Thyroid gland (tissue), 4 donors: ENCODE data around the gene GDNF. TPM values are rescaled to one million over a fixed set of nuclear protein-coding genes. Genes with fewer than 3 reads are reported as not detected.
"Not testable (repeated sequence)": the region's sequence is repeated elsewhere in the genome, so short reads cannot be mapped to it uniquely, and the experiment has no call there.

Experiments used
- DNase-seq, 2 donors: peaks; one replicate each; pipeline ENCODE4 v3.0.0-alpha.2; 2019
- H3K27ac ChIP-seq, 3 donors: fragments of 200-600 bp; sonication (generic); 1 replicate in 2 of 3; 2 replicates in 1 of 3; pipeline ENCODE4 v1.5.1; 2016 to 2019; ENCODE audit warnings: mild to moderate bottlenecking in 1 of 3, moderate library complexity in 1 of 3
- H3K27me3 ChIP-seq: fragments of 200-600 bp; sonication (generic); one replicate; pipeline ENCODE4 v1.5.1; 2019
- H3K36me3 ChIP-seq, 2 donors: fragments of 200-600 bp; sonication (generic); one replicate each; pipeline ENCODE4 v1.5.1; 2016 to 2019
- H3K4me1 ChIP-seq, 2 donors: fragments of 200-600 bp; sonication (generic); one replicate each; pipeline ENCODE4 v1.5.1; 2017 to 2019
- H3K4me3 ChIP-seq, 3 donors: fragments of 200-600 bp; sonication (generic); replicated peaks in 1 of 3; 1 replicate in 2 of 3; 2 replicates in 1 of 3; pipeline ENCODE4 v1.5.1; 2016; ENCODE audit warnings: mild to moderate bottlenecking in 1 of 3
- H3K9me3 ChIP-seq: fragments of 200-600 bp; sonication (generic); one replicate; pipeline ENCODE4 v1.5.1; 2017
- POLR2A ChIP-seq, 2 donors: fragments of 450-650 bp; IDR thresholded peaks; one replicate each; pipeline ENCODE4 v1.6.1; 2017; ENCODE audit warnings: antibody characterized with exemption in 2 of 2, mild to moderate bottlenecking in 2 of 2, moderate library complexity in 1 of 2
- WGBS, 2 donors: methylation state at CpG; one replicate each; pipeline ENCODE4 v1.1.5; 2017; 5-methylcytosine and 5-hydroxymethylcytosine counted together
- intact Hi-C: fragments of 100-400 bp; cut with DNase I; formaldehyde crosslinking; loops from one replicate; pipeline ENCODE4 v1.15.1; 2023
- total RNA-seq, 4 donors: library from RNA; depleted of rRNA; stranded (reverse); fragments of >200 nt; gene quantifications; one replicate each; pipeline ENCODE4 v1.2.3, GENCODE V29; 2016
- TF ChIP-seq, protein P1 (sequence below), 6 experiments: fragments of 200-600 bp in 3 of 6; fragments of 450-650 bp in 3 of 6; sonication (generic) in 3 of 6; IDR thresholded peaks; one replicate each; pipeline ENCODE4 v1.5.1; 2016 to 2019; ENCODE audit warnings: antibody characterized with exemption in 6 of 6, mild to moderate bottlenecking in 2 of 6, inconsistent platforms in 1 of 6, moderate library complexity in 1 of 6

Gene GDNF
- total RNA-seq, 4 donors from 2014 or later: not detected

DNA sequence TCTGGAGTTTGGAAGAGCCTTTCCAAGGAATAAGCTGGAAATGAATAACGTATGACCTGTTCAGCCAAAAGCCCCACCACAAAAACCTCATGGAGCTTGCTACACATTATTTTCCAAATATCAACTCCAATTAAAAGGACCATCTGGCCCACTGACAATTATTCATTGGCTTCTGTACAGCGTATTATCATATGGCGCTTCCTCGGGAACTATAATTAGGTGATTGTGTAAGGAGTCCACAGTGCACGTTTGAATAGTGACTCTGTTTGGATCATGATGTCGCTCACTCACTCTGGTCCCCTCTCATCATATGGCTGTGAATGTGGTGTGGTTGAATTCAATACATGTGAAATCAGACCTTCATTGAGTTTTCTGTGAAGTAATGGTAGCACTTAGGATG lies 52.1 kb downstream of the GDNF start:
- no peak for DNase-seq
- H3K27me3 ChIP-seq: no peaks in the 10 kb centered on the region

GRCh38 chr5:37786862-37787519 lies 52.9 kb downstream of the GDNF start:
- intact Hi-C loops: no loop called here
- H3K36me3 ChIP-seq: no peaks in the 10 kb centered on the region
- no peak for TF ChIP-seq POLR2A (IDR thresholded peaks at IDR 0.05)
- TF ChIP-seq, protein P1, sequence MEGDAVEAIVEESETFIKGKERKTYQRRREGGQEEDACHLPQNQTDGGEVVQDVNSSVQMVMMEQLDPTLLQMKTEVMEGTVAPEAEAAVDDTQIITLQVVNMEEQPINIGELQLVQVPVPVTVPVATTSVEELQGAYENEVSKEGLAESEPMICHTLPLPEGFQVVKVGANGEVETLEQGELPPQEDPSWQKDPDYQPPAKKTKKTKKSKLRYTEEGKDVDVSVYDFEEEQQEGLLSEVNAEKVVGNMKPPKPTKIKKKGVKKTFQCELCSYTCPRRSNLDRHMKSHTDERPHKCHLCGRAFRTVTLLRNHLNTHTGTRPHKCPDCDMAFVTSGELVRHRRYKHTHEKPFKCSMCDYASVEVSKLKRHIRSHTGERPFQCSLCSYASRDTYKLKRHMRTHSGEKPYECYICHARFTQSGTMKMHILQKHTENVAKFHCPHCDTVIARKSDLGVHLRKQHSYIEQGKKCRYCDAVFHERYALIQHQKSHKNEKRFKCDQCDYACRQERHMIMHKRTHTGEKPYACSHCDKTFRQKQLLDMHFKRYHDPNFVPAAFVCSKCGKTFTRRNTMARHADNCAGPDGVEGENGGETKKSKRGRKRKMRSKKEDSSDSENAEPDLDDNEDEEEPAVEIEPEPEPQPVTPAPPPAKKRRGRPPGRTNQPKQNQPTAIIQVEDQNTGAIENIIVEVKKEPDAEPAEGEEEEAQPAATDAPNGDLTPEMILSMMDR (IDR thresholded peaks at IDR 0.05): no peak

More for the DNA sequence above, 52.1 kb downstream of the GDNF start:
- 83 to 91% methylated on average over 6 of the region's 6 CpGs for WGBS, 2 donors
- Histone ChIP-seq H3K4me3 (no peak overlapping the region), H3K27ac (no peak overlapping the region), H3K9me3 (no peaks in the 10 kb centered on the region), H3K4me1 (no peaks in the 10 kb centered on the region), H3K36me3 (no peaks in the 10 kb centered on the region)
- TF ChIP-seq POLR2A (IDR thresholded peaks at IDR 0.05): no peak
- TF ChIP-seq, protein P1 (IDR thresholded peaks at IDR 0.05): no peak
- intact Hi-C loops: no loop called here

GRCh38 chr5:37786416-37786815 lies 53.4 kb downstream of the GDNF start:
- H3K27ac ChIP-seq: no peak overlapping the region
- no peak for TF ChIP-seq POLR2A (IDR thresholded peaks at IDR 0.05)
- TF ChIP-seq, protein P1 (IDR thresholded peaks at IDR 0.05): no peak
- intact Hi-C loops: no loop called here
- H3K4me3 ChIP-seq: no peak overlapping the region
- H3K27me3 ChIP-seq: no peaks in the 10 kb centered on the region
- H3K4me1 ChIP-seq: no peaks in the 10 kb centered on the region
- DNase-seq: no peak
- no peaks in the 10 kb centered on the region for H3K9me3 ChIP-seq
- H3K36me3 ChIP-seq: no peaks in the 10 kb centered on the region
- WGBS, 2 donors: 83 to 87% methylated on average over 2 of the region's 2 CpGs

More at GRCh38 chr5:37786862-37787519, 52.9 kb downstream of the GDNF start:
- DNase-seq: no peak
- Histone ChIP-seq H3K4me3 (no peak overlapping the region), H3K9me3 (no peaks in the 10 kb centered on the region), H3K4me1 (no peaks in the 10 kb centered on the region), H3K27ac (no peak overlapping the region), H3K27me3 (no peaks in the 10 kb centered on the region)
- 85 to 89% methylated on average over 5 of the region's 5 CpGs for WGBS, 2 donors

DNA sequence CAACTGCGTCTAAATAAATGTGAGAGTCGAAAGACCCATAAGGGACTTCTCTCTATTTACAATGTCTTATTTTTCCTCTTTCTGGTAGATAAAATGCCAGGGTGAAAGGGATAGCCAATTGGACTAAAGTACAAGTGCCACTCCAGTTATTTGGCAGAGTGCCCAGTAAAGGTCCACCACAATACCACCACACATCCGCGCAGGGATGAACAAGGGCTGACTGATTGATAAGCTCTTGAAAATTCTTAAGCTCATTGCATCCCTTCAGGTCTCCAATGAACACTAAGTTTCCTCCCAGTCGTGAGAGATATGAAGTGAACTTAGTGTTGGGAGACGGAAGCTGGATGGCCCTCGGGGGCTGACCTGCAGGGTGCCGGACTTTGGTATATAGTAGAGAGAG lies 58.4 kb downstream of the GDNF start:
- H3K4me1 ChIP-seq, H3K27ac ChIP-seq, H3K36me3 ChIP-seq, H3K27me3 ChIP-seq, H3K4me3 ChIP-seq, DNase-seq, H3K9me3 ChIP-seq, intact Hi-C loops: not testable (repeated sequence)
- WGBS, 2 donors: 62 to 67% methylated on average over 8 of the region's 8 CpGs

- no peak overlapping the region for H3K4me3 ChIP-seq
- intact Hi-C loops: no loop called here
- TF ChIP-seq POLR2A (IDR thresholded peaks at IDR 0.05): no peak
- TF ChIP-seq, protein P1 (IDR thresholded peaks at IDR 0.05): no peak
- no peak for DNase-seq
- no peak overlapping the region for H3K27ac ChIP-seq
- H3K4me1 ChIP-seq: no peaks in the 10 kb centered on the region
- H3K9me3 ChIP-seq: no peaks in the 10 kb centered on the region
- 84 to 90% methylated on average over 15 of the region's 15 CpGs for WGBS, 2 donors
- no peaks in the 10 kb centered on the region for H3K36me3 ChIP-seq
- no peaks in the 10 kb centered on the region for H3K27me3 ChIP-seq
Measured at GRCh38 chr5:37777432-37778130, 62.3 kb downstream of the GDNF start.
